HG03095 (cell line): ENCODE results near the gene RASD2.
"Not testable (repeated sequence)": the region's sequence is repeated elsewhere in the genome, so short reads cannot be mapped to it uniquely, and the experiment has no call there.

Experiments
- ATAC-seq: cut with Tn5 transposase; IDR thresholded peaks from one replicate; pipeline ENCODE4 v1.9.1; 2021; ENCODE audit warnings: moderate library complexity; ENCODE audit not compliant: unreplicated experiment

Gene RASD2, protein sequence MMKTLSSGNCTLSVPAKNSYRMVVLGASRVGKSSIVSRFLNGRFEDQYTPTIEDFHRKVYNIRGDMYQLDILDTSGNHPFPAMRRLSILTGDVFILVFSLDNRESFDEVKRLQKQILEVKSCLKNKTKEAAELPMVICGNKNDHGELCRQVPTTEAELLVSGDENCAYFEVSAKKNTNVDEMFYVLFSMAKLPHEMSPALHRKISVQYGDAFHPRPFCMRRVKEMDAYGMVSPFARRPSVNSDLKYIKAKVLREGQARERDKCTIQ

DNA sequence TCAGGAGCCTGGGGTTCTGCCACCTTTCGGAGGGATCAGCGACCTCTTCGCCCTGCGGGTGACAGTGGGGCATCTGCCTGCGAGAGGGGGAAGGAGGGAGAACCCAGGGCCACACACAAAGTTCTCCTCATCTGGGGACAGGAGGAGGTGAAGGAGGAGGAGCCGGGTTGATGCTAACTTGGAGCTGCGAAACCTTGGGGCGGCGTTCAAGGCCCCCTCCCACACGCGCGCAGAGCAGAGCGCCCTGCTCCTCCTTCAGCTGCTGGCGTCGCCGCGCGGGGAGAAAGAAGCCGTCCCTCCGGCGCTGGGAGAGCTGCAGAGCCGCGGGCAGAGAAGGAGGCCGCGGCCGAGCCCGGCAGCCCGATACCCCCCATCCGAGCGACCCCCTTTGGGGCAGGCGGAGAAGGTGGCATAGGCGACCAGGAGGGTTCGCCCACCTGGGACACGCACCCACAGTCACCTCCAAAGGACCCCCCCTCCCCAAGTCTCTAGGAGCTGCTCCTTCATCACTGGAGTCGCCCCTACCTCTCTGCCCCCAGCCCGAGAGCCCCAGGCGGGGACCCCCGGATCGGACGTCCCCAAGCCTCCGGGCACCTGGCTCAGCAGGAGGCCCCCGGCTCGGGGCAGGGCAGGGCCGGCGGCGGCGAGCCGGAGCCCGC is at the start of gene RASD2:
TSS of gene RASD2 (plus strand) at position 237 of the 659 bp plus-strand sequence. CDS start 5,979 bp downstream, outside the sequence.
- ATAC-seq: no peak

DNA sequence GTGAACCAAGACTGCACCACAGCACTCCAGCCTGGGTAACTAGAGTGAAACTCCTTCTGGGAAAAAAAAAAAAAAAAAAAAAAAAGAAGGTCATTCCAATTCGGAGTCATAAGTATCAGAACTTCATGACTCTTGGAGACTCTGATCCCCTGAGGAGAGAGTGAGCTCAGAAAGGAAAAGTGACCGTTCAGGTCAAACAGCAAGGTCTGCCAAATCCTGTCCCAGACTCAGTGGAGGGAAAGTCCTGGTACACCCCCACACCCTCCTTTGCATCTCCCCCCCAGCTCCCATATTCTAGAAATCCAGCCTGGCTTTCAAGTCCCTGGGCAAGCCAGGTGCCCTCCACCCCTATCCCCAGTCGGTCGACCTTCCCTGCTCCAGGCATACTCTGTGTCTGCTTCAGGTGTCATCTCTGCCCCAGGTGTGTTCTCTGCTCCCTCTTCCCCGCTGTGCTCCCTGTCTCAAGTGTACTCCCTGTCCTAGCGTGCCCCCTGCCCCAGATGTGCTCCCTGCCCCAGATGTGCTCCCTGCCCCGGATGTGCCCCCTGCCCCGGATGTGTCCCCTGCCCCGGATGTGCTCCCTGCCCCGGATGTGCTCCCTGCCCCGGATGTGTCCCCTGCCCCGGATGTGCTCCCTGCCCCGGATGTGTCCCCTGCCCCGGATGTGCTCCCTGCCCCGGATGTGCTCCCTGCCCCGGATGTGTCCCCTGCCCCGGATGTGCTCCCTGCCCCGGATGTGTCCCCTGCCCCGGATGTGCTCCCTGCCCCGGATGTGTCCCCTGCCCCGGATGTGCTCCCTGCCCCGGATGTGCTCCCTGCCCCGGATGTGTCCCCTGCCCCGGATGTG is 49.3 kb upstream of the RASD2 start:
- not testable (repeated sequence) for ATAC-seq

DNA sequence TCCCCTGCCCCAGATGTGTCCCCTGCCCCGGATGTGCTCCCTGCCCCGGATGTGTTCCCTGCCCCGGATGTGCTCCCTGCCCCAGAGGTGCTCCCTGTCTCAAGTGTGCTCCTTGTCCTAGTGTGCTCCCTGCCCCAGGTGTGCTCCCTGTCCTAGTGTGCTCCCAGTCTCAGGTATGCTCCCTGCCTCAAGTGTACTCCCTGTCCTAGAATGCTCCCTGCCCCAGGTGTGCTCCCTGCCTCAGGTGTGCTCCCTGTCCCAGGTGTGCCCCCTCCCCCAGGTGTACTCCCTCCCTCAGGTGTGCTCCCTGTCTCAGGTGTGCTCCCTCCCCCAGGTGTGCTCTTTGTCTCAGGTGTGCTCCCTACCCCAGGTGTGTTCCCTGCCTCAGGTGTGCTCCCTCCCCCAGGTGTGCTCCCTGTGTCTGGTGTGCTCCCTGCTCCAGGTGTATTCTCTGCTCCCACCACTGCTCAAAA is 48.7 kb upstream of the RASD2 start:
- ATAC-seq: no peak

DNA sequence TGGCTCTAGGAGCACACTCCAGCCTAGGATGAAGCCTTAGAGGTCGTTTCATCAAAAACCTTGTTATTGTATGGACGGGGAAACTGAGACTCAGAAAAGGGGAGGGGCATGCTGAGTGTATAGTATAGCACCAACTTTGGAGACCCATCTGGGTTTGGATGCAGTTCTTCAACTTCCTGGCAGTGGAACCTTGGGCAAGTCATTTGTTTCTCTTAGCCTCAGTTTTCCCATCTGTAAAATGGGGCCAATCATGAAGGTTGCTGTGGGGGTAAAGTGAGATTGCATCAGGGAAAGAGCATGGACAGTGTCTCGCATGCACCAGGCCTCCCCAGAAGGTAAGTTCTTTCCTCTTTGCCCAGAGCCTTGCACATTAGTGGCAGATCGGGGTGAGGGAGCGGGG is 47.6 kb upstream of the RASD2 start:
- ATAC-seq: no peak

DNA sequence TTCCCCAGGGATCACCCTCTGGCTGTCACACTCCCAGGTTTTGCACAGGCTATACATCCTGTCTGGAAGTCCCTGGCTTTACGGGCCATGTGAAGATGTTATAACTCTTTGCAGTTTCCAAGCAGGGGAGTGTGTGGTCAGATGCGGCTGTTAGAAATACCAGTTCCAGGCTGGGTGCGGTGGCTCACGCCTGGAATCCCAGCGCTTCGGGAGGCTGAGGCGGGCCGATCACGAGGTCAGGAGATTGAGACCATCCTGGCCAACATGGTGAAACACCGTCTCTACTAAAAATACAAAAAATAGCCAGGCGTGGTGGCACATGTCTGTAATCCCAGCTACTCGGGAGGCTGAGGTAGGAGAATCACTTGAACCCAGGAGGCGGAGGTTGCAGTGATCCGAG is 44.9 kb upstream of the RASD2 start:
- ATAC-seq: not testable (repeated sequence)

DNA sequence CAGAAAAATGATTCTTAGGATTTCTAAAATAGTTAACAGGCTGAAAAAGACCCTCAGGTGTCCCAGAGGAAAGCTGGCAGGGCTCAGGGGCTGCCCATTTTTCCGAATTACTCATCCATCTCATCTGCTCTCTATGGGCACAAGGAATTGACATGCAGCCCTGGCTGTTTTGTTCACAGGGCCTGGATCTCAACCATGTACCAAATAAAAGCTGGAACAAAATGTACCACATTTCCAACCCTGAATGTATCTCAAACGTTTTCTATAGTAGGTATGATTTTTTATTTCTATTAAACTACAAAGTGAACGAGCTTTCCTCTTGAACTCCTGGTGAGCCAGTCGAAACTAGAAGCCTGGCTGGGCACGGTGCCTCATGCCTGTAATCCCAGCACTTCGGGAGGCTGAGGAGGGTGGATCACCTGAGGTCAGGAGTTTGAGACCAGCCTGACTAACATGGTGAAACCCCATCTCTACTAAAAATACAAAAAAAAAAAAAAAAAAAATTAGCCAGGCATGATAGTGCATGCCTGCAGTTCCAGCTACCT is 43.8 kb upstream of the RASD2 start:
- ATAC-seq: no peak

DNA sequence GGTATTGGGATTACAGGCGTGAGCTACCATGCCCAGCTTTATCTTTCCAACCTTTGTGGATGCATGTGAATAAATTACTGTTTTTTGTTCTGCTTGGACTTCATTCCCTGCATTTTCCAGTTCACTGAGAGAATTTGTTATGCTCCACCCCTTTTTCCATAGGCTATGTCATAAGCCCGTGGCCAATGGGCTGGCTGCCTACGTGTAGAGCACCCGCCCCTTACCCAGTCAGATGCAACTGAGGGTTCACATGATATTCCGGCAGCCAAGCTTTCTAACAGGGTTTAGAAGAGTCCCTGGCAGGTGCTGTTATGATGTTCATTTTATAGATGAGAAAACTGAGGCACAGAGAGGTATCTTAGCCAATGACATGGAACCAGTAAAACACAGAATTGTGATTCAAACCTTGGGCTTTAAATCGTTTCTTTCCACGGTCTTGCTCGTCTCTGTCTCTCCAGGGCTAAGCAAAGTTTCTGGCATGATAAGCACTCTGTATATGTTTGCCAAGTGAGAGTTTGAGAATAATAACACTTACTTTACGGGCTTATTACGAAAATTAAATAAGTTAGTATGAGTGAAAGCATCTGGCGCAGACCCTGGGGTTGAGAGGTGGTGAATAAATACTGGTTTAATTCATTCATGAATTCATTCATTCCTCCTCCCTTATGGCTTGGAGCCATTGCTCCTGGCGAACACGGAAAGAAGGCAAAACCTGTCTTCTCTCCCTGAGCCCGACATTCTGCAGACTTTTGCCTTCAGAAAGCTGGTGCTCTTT is 42.4 kb upstream of the RASD2 start:
- no peak for ATAC-seq

DNA sequence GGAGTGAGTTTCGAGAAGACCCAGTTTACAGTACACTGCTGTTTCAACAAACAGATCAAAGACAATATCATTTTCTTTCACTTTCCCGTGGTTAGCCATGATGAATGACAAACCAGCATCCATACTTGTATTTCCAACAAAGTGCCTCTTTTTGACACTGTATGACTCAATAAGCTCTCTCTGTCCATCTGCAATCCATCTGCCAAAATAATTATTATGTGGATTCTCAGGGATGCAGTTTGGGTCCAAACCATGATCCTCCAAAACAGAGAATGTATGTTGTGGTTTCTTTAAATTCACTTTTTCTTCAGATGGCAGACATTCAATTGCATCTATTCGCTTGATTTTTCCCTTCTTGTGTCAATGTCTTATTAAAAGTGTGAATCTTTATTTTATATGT is 37.8 kb upstream of the RASD2 start:
- no peak for ATAC-seq

DNA sequence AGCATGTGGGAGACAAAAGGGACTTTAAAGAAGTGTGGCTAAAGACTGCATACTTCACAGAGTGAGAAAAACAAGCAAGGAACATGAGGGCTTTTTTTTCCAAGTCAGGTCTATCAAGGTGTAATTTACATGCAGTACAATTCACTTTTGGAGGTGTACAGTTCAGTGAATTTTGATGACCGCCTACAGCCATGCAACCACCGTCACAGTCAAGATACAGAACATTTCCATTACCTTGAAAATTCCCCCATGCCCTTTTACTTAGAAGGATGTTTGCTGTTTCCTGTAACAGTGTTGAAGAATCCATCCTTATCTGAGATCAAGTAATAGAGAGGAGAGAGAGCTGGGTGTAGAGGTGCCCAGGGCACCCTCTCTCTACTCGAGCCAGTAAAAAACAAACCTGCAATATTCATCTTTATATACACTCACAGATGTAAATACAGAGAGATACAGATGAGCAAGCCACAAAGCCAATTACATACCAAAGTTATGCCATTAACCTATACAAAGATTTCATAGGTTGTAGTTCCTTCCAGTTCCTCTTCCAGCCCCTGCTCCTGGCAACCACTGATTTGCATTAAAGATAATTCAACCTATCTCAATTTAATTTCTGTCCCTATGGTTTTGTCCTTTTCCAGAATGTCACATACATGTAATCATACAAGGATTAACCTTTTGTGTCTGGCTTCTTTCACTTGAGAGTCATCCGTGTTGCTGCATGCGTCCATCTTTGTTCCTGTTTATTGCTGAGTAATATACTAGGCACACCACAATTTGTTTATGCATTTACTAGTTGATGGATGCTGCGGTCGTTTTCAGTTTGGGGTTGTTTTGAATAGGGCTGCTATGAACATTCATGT is 35.0 kb upstream of the RASD2 start:
- no peak for ATAC-seq

DNA sequence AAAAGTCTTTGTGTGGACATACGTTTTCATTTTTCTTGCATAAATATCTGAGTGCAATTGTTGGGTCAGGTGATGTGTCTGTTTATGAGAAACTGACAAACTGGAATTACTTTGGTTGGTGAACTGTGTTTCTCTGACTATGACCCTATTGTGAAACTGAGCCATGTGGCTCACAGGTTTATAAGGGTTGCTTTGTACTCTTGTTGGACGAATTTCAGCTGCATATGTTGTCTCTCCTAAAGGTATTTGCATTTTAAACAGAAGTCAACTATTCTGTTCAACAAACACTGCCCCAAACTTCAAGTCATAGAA is 34.4 kb upstream of the RASD2 start:
- no peak for ATAC-seq

DNA sequence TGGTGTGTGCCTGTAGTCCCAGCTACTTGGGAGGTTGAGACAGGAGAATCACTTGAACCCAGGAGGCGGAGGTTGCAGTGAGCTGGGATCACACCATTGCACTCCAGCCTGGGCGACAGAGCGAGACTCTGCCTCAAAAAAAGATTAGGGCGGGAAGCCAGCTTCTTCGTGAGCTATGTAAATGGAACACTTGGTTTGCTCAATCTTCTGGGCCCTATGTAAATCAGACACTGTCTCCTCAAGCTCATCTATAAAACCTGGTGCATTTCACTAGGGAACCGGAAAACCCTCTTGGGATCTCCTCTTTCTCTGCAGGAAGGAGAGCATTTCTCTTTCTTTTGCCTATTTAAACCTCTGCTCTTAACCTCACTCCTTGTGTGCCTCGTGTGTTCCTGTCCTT is 32.8 kb upstream of the RASD2 start:
- ATAC-seq: not testable (repeated sequence)

DNA sequence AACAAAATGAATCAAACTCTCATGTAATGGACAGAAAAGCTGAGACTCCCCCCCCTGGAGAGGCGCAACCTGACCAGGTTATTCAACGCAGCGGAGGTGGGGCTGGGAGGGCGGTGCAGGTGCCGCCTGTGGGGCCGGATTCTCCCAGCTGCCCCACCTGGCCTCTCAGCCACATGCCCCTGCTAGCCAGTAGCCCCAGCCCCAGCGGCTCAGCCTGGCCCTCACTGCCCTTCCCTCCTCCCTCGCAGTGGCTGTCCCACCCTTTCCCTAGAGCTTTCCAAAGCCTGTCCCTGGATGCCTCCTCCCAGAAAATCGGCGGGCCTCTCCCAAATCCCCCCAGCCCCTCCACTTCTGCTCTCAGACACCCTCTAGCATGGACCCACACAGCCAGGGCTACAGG is 31.2 kb upstream of the RASD2 start:
- no peak for ATAC-seq

DNA sequence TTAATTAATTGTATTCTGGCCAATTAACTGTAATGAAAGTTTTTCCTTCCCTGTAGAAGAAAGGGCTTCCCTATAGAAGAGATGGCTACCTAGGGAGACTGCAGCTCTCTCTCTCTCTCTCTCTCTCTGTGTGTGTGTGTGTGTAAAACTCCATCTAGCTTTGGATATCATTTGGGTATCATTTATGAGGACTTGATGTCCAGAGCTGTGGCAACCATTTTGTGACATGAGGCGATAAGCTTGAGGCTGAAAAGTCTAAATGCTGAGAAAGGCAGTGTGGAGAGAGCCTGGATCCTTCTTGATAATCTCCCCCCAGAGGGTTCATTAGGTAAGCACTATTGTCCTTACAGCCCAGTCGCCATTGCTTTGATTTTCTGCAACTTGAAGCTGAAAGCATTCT is 30.7 kb upstream of the RASD2 start:
- ATAC-seq: no peak

DNA sequence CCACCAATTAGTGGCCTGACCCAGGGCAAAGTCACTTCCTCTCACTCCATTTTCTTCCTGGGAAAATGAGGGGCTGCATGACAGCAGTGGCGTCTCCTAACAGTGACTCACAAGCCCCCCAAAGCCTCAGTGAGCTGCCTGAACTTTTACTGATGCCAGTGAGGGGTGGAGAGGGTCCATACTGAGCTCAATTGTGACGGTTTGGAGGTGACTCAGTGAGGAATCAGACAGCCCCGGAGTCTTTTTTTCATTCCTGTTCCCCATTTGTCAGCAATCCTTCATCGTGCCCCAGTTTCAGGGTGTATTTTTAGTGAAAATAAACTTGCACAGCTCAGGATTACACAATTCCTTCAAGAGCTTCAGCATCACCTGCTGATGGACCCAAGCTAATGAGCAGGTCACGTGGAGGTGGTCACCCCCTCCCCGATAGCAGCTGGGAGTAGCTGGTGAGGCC is 30.1 kb upstream of the RASD2 start:
- no peak for ATAC-seq

DNA sequence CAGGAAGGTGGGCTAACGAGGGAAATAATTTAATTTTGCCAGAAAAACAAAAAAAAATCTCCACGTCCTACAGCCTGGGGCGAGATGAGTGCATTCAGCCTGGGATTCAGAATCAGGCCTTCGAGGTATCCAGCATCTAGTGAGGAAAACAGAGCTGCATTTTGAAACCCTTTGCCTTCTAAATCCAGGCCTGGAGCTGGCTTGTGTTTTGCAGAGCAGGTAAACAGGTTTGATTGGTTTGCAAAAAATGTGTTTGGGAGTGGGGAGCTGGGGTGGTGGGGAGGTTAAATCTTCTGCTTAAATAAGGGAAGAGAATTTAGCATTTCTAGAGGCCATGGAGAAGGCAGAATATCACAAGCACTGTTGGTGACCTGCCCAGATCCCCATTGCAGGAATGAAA is 29.7 kb upstream of the RASD2 start:
- no peak for ATAC-seq

DNA sequence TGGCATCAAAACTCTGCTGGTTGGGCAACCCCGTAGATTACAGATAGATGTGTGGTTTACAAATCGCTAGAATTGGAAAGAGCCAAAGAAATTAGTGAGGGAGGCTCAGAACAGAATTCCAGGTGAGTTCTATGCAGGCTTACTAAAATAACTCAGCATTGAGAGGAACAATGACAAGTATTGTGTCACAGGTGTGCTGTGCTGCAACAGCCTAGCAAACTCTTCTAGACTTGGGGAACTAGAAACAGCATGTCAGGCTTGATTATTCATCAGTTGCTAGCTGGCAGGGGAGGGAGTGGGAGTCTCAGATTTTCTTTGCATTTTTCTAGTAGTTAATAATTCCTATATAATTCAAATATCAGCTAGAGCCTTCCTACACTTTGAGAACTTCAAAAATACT is 26.3 kb upstream of the RASD2 start:
- ATAC-seq: no peak

DNA sequence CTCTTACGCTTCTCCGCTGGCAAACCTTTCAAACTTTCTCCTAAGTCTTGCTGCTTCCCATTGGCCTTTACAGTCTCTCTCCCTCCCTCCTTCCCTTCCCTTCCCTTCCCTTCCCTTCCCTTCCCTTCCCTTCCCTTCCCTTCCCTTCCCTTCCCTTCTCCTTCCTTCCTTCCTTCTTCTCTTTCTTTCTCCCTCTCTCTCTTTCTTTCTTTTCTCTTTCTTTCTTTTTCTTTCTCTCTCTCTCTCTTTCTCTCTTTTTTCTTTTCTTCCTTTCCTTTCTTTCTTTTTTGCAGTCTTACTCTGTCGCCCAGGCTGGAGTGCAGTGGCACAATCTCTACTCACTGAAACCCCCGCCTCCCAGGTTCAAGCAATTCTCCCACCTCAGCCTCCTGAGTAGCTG is 24.7 kb upstream of the RASD2 start:
- ATAC-seq: not testable (repeated sequence)

DNA sequence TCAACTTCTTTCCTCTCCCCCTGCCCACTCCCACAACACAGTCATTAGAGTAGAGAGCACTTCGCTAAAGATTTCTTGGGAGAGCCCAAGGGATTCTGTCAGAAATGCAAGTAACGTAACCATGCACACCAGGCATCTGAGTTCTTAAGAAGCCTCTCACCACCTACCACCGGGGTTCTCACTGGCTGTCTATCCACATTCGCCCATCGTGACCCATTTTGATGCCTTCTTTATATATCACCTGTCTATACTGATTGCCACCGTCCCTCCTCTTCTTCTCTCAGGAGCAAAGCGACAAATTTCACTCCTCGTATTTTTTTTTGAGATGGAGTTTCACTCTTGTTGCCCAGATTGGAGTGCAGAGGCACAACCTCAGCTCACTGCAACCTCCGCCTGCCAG is 23.9 kb upstream of the RASD2 start:
- ATAC-seq: no peak

DNA sequence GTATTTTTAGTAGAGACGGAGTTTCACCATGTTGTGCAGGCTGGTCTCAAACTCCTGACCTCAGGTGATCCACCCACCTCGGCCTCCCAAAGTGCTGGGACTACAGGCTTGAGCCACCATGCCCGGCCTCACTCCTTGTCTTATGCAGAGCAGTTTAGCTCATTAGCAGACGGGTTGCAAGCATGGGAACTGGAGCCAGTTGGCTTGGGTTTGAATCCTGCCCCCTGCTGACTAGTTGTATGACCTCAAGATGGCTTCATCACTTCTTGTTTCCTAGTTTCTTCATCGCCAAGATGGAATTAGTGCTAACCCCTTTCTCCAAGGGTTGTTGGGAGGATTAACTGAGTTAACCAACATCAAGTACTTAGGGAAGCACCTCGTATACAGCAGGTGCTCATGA is 23.4 kb upstream of the RASD2 start:
- ATAC-seq: no peak
